ENCODE data around the gene ZNF512B.
A peak's percentile ranks its signal among the peaks of the same experiment; 100 is the strongest.

ZNF512B gene

GRCh38 chr20:63937596-63937995, 32.1 kb downstream of the ZNF512B start:
- TF ChIP-seq CTCF (IDR thresholded peaks at IDR 0.05; ENCODE audit: insufficient read depth, low read length, missing control alignments): no peak
- POLR2A ChIA-PET: no interaction called here
- DNase-seq (ENCODE audit: low read depth, low spot score): no peak
- CTCF ChIA-PET: no interaction called here
- H3K4me3 ChIP-seq (ENCODE audit: low read depth, low read length): no peak overlapping the region

GRCh38 chr20:63935447-63935846, 34.3 kb downstream of the ZNF512B start:
- H3K4me3 ChIP-seq (ENCODE audit: low read depth, low read length): no peak overlapping the region
- no peak for TF ChIP-seq CTCF (IDR thresholded peaks at IDR 0.05; ENCODE audit: insufficient read depth, low read length, missing control alignments)
- no peak for DNase-seq (ENCODE audit: low read depth, low spot score)
- ChIA-PET CTCF (interaction anchor here (1.2 kb wide), 1 partner anchor 24 kb away, joined by 3 read pairs; no protein-coding TSS in a partner anchor), POLR2A (no interaction called here)

GRCh38 chr20:63934271-63935068, 35.3 kb downstream of the ZNF512B start:
- no peak for DNase-seq (ENCODE audit: low read depth, low spot score)
- ChIA-PET CTCF (interaction anchor here (1.4 to 1.7 kb wide), 4 partner anchors 11 to 39 kb away, joined by 3 to 5 read pairs (median 3); no protein-coding TSS in a partner anchor), POLR2A (no interaction called here)
- H3K4me3 ChIP-seq (ENCODE audit: low read depth, low read length): no peak overlapping the region
- peak; percentile 32 for TF ChIP-seq CTCF (IDR thresholded peaks at IDR 0.05; ENCODE audit: insufficient read depth, low read length, missing control alignments)

- no peak for TF ChIP-seq CTCF (IDR thresholded peaks at IDR 0.05; ENCODE audit: insufficient read depth, low read length, missing control alignments)
- no peak overlapping the region for H3K4me3 ChIP-seq (ENCODE audit: low read depth, low read length)
- CTCF ChIA-PET: interaction anchor here (1.4 to 1.7 kb wide), 4 partner anchors 10 to 38 kb away, joined by 3 to 5 read pairs (median 3); no protein-coding TSS in a partner anchor
- POLR2A ChIA-PET: no interaction called here
- DNase-seq (ENCODE audit: low read depth, low spot score): no peak
These were observed 36.1 kb downstream of the ZNF512B start for GRCh38 chr20:63933646-63934045.

GRCh38 chr20:63932606-63933160, 37.0 kb downstream of the ZNF512B start:
- ChIA-PET CTCF (interaction anchor here (1.1 to 1.7 kb wide), 3 partner anchors 10 to 42 kb away, joined by 3 to 5 read pairs (median 3); no protein-coding TSS in a partner anchor), POLR2A (no interaction called here)
- no peak for DNase-seq (ENCODE audit: low read depth, low spot score)

More at GRCh38 chr20:63932606-63933160, 37.0 kb downstream of the ZNF512B start:
- no peak overlapping the region for H3K4me3 ChIP-seq (ENCODE audit: low read depth, low read length)
- no peak for TF ChIP-seq CTCF (IDR thresholded peaks at IDR 0.05; ENCODE audit: insufficient read depth, low read length, missing control alignments)

Measured in AG04449 (cell line).